GM19035 (cell line): ENCODE results near the gene EMC6.

Experiments used
- ATAC-seq: cut with Tn5 transposase; IDR thresholded peaks from one replicate; pipeline ENCODE4 v1.9.1; 2021; ENCODE audit not compliant: unreplicated experiment

The EMC6 gene

GRCh38 chr17:3668279-3669084 is at the start of gene EMC6, which contains the start of gene TAX1BP3:
Gene EMC6 (plus strand): TSS chr17:3668812. CDS start chr17:3669147, 335 bp downstream.
Gene TAX1BP3 (minus strand): TSS chr17:3668578. CDS start chr17:3668526, 52 bp downstream.
- ATAC-seq: peak; percentile 90

GRCh38 chr17:3621146-3621720 is 47.4 kb upstream of the EMC6 start:
- no peak for ATAC-seq

DNA sequence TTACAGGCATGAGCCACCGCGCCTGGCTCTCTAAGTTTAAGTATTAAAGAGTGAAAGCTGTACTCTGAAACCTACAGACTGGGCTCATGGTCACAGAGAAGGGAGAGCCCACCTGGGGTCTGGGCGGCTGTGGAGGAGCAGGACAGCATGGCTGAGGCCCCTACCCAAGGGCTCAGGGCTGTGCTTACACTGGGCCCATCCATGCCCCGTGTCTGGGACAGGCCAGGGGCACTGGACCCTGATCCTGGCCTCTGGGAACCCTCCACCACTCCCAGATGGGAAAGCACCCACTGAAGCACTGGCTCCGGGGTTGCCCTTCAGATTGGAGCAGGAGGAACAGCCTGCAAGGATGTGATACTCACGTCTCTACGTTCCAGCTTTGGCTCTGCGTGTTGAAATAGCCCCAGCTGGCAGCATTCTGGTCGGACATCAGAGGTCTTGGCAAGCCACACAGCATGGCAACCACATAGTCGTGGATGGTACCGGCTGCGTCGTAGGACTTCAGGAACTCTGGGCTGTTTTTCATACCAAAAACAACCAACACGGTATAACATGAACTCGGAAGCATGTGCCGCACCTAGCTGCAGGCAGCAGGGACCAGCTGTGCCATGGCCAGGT is 45.5 kb upstream of the EMC6 start:
- no peak for ATAC-seq

- ATAC-seq: no peak
These were observed 41.5 kb upstream of the EMC6 start for GRCh38 chr17:3626831-3627768.

DNA sequence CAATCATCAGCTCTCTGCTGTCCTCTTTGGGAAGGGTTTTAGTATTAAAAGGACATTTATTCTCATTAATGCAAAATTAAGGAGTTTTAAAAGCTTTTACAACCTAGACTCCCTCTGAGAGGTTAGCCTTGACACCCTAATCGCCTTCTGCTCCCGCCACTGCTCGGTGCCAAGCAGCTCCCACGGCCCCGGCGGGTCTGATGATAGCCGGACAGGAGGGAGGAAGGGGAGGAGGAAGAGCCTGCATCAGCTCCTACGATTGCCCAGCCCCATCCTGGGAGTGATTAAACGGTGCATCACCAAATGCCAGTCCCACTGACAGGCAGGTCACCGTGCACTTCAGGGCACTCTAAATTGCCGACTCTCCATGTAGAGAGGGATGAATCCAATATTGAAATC is 40.8 kb upstream of the EMC6 start:
- no peak for ATAC-seq

DNA sequence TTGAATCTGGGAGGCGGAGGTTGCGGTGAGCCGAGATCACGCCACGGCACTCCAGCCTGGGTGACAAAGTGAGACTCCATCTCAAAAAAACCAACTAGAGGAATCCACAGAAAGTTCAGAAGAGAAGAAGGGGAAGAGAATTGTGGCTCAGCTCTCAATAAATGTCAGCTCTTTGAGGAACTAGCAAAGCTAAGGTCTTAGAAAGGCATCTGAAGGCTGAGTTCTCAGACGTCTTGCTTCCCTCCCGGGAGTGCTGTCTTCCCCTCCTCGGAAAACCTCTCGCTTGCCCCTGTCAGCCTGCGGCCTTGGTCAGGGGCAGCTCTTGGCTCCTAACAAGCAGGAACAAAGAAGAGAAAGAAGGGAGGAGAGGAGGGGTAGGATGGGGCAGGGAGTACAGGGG is 37.8 kb upstream of the EMC6 start:
- no peak for ATAC-seq

DNA sequence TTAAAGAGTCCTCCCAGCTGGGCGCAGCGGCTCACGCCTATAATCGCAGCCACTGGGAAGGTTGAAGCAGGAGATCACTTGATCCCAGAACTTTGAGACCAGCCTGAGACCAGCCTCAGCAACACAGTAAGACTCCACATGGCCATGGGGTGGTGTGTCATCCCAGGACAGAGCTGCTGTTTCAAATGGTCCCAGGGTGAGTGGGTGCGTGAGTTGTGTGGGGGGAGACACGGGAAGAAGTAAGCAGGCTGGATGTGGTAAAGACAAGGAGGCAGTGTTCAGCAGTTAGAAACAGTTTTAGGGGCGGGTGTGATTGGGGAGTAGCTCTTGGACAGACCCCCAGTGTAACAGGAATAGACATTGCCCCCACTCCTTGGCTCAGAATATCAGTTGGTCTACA is 36.3 kb upstream of the EMC6 start:
- ATAC-seq: no peak

GRCh38 chr17:3635474-3636153 is 33.0 kb upstream of the EMC6 start:
- ATAC-seq: no peak

DNA sequence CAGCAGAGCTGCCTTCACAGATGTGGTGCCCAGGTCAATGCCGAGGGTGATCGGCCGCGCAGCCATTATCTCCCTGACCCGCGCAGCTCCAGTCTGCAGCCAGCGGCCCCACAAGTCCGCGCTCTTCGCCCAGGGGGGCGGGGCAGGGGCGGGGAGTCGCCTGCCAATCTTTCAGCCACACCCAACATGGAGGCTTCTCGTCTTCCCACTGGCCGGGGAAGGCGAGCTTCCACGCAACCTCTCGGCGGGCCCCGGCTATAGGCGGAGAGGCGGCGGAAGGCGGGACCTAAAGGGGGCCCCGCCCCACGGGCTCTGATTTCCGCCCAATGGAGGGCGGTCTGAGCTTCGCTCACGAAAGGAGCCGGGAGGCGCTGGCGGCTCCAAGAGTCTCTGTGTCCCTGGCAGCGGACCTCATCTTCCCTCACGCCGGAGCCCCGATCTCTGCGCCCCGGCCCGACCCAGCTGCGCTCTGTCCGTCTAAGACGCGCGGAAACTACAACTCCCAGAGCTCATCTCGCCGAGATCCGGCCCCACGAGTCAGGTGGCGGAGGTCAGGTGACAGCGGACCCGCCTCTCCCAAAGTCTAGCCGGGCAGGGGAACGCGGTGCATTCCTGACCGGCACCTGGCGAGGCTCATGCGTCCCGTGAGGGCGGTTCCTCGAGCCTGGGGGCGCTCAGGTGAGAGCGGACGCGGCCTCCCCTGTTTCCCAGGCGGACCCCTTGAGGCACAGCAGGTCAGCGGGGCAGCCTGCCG is 32.3 kb upstream of the EMC6 start, which contains the start of the genes CTNS and SHPK:
TSS of gene CTNS (plus strand) at position 607 of the 754 bp plus-strand sequence. CDS start 3,447 bp downstream, outside the sequence.
TSS of gene SHPK (minus strand) at position 97 of the 754 bp plus-strand sequence. CDS start at position 66, 31 bp downstream.
- peak; percentile 95 for ATAC-seq

- peak; percentile 11 for ATAC-seq
These were observed 31.7 kb upstream of the EMC6 start for GRCh38 chr17:3636908-3637373.

DNA sequence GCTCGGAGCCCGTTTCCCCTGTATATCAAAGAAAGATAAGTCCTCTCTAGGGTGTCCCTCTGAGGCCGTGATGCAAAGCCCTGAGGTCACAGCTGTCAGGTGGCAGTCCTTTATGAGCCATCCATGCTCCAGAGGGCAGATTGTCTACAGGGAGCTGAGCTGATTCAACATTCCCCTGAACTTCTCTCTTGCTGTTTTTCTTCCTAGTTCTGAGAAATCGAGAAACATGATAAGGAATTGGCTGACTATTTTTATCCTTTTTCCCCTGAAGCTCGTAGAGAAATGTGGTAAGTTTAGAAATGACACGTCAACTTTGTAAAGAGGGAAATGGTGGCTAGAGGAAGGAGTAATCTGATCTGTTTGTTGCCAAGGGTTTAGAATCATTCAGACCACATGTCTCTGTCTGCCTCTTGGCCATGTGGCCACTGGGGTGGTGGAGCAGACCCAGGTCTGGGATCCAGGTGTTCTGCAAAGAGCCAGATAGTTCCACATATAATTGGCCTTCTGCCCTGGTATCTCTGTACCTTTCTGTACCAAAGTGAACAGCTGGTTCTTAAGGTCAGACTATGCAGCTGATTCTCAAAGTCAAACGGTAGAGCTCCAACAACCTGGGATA is 28.5 kb upstream of the EMC6 start:
- ATAC-seq: no peak

- no peak for ATAC-seq
These were observed 27.6 kb upstream of the EMC6 start for GRCh38 chr17:3641014-3641413.

DNA sequence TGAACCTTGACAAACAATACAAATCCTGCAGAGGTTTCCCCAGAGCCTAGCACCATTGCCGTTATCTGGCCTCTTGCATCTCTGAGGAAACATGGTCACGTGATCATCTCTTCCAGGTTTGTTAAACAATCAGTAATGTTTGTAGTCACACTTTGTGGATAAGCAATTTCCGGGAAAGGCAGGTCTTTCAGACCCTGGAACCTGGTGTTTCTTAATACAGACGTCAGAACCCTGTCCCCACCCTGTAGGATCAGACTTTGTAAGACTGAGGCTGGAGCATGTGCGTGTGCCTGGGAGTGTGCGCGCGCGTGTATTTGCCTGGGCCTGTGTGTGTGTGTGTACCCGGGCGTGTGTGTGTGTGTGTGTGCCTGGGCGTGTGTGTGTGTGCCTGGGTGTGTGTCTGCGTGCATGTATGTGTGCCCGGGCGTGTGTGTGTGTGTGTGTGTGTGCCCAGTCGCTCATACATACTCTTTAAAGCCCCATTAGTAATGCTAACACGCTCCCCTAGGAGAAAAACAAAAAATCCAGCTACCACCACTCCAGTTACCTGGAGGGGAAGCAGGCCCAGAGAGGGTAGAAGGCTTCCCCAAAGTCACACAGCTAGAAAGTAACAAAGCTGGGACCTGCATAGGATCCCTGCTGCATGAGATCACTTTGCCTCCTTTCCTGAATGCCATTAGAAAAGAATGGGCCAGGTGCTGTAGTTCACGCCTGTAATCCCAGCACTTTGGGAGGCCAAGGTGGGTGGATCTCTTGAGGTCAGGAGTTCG is 26.7 kb upstream of the EMC6 start:
- ATAC-seq: no peak

DNA sequence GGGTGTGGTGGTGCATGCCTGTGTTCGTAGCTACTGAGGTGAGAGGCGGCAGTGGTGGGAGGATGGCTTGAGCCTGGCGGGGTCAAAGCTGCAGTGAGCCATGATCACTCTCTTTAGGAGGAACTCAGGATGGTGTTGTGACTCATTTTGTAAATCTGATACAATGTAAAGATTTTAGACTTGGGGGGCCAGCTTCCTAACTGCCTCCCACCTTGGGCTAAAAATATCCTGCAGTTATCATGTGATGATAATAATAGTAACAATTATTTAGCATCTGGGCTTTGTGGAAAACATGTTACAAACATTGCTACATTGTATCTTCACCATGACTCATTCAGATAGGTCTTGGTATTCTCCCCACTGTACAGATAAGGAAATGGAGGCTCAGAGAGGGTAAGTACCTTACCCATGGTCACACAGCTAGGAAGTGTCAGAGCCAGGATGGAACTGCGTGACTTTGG is 24.7 kb upstream of the EMC6 start:
- no peak for ATAC-seq

- no peak for ATAC-seq
These were observed 23.3 kb upstream of the EMC6 start for GRCh38 chr17:3645310-3645709.

DNA sequence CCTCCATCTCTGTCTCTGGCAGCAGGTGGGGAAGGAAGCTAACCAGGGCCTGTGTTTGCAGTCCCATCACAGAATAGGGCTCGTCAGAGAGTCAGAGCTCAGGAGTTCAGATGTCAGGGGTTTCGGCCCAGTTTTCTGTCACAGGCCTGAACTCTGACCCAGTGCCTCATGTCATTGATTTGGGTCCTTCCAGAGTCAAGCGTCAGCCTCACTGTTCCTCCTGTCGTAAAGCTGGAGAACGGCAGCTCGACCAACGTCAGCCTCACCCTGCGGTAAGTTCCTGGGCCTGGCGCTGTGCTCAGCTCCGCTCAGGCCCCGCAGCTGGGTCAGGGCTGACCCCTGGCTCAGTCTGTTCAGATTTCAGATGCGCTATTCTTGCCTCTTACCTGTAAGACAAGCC is 21.4 kb upstream of the EMC6 start:
- ATAC-seq: no peak

DNA sequence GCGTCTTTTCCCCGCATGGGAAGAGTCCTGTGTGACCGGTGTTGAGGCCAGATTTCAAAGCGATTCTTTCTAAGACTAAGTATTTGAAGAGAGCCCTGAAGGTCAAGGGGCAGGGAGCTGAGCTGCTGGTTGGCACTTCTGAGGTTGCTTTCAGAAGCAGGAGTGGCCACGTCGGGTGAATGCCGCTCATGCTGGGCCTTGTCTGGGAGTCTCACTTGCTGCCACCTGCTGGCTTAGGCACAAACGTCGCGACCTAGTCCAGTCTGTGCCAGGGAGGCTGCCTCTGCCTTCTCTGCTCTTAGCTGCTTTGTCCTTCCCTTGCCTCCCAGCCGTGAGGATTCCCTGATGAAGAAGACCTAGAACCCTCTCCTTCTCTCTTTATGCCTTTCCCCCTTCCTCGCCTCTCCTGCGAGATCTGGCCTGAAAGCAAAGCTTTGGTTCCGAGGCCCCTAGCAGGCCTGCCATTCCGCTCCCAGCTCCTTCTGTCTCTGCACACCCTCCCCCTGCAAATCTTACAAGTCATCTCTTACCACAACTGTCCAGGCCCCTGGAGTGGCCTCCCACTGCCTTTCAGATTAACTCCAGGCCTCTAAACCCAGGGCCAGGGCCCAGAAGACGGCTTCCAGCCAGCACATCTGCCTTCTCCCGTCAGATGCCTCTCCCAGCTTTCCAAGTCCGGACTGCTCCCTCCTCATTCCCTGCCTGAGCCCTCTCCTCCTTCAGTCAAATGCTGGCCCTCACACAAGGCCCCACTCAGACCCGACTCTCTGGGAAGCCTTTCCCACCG is 20.6 kb upstream of the EMC6 start:
- ATAC-seq: no peak
